ENCODE results near the gene MAP3K1. TPM values are rescaled to one million over a fixed set of nuclear protein-coding genes. Genes with fewer than 3 reads are reported as not detected.

The MAP3K1 gene
- total and polyA plus RNA-seq, 11 donors, result 2.1 to 19.5 (median 6.8) TPM

GRCh38 chr5:56881571-56881970, 66.2 kb downstream of the MAP3K1 start:
- ATAC-seq, result no peak
- Histone ChIP-seq H3K4me1 (no peaks in the 10 kb centered on the region), H3K4me3 (no peak overlapping the region), H3K27ac (no peak overlapping the region), H3K36me3 (peaks cover 4 to 100% (median 99%) of the 10 kb centered on the region in 9 donors), H3K9me3 (no peaks in the 10 kb centered on the region), H3K27me3 (no peaks in the 10 kb centered on the region)
- intact Hi-C loops (cut with DNase I), result no loop called here
- WGBS, 4 donors, result 86 to 97% (median 92%) methylated on average over 5 of the region's 5 CpGs
- no peak for TF ChIP-seq POLR2A (IDR thresholded peaks at IDR 0.05)
- TF ChIP-seq, protein P1, sequence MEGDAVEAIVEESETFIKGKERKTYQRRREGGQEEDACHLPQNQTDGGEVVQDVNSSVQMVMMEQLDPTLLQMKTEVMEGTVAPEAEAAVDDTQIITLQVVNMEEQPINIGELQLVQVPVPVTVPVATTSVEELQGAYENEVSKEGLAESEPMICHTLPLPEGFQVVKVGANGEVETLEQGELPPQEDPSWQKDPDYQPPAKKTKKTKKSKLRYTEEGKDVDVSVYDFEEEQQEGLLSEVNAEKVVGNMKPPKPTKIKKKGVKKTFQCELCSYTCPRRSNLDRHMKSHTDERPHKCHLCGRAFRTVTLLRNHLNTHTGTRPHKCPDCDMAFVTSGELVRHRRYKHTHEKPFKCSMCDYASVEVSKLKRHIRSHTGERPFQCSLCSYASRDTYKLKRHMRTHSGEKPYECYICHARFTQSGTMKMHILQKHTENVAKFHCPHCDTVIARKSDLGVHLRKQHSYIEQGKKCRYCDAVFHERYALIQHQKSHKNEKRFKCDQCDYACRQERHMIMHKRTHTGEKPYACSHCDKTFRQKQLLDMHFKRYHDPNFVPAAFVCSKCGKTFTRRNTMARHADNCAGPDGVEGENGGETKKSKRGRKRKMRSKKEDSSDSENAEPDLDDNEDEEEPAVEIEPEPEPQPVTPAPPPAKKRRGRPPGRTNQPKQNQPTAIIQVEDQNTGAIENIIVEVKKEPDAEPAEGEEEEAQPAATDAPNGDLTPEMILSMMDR (IDR thresholded peaks at IDR 0.05), result no peak
- DNase-seq, result no peak

GRCh38 chr5:56893251-56893951, 78.1 kb downstream of the MAP3K1 start:
- DNase-seq (no peak), ATAC-seq (no peak)
- H3K4me3 ChIP-seq, result no peak overlapping the region
- no peaks in the 10 kb centered on the region for H3K4me1 ChIP-seq
- H3K27me3 ChIP-seq, result no peaks in the 10 kb centered on the region
- peaks cover 0 to 75% (median 65%) of the 10 kb centered on the region in 9 donors for H3K36me3 ChIP-seq
- intact Hi-C loops (cut with DNase I), result no loop called here
- TF ChIP-seq POLR2A (IDR thresholded peaks at IDR 0.05), result no peak
- TF ChIP-seq, protein P1 (IDR thresholded peaks at IDR 0.05), result no peak
- peaks cover 0 to 5% (median 0%) of the 10 kb centered on the region in 12 donors for H3K9me3 ChIP-seq
- 94 to 96% (median 95%) methylated on average over 5 of the region's 5 CpGs for WGBS, 4 donors
- H3K27ac ChIP-seq, result no peak overlapping the region

DNA sequence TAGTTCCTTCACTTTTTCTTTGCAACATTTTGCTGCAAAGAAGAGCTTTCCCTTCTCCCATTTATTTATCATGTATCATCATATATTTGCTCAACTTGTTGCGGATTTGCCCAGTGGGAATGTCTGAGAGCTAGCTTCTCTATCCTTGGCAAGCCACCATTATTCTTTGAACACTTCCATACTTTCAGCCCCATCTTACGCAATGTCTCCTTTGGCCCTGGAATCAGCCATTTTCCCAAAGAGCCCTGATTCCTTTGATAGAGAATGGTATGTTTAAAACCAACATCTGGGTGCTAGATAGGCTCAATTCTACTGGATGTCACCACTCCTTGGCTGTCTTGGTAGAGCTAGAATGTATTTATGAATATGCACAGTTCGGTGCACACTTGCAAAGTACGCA, 81.4 kb downstream of the MAP3K1 start:
- TF ChIP-seq POLR2A (IDR thresholded peaks at IDR 0.05), result no peak
- TF ChIP-seq, protein P1 (IDR thresholded peaks at IDR 0.05), result no peak
- Histone ChIP-seq H3K9me3 (peaks cover 0 to 1% (median 0%) of the 10 kb centered on the region in 12 donors), H3K27me3 (no peaks in the 10 kb centered on the region), H3K36me3 (peaks cover 0 to 45% (median 36%) of the 10 kb centered on the region in 9 donors), H3K4me1 (peaks cover 0 to 7% (median 0%) of the 10 kb centered on the region in 12 donors), H3K27ac (no peak overlapping the region), H3K4me3 (no peak overlapping the region)
- WGBS, 4 donors, result 97 to 98% (median 98%) methylated on average over 4 of the region's 4 CpGs
- DNase-seq (no peak), ATAC-seq (no peak)
- intact Hi-C loops (cut with DNase I), result no loop called here

DNA sequence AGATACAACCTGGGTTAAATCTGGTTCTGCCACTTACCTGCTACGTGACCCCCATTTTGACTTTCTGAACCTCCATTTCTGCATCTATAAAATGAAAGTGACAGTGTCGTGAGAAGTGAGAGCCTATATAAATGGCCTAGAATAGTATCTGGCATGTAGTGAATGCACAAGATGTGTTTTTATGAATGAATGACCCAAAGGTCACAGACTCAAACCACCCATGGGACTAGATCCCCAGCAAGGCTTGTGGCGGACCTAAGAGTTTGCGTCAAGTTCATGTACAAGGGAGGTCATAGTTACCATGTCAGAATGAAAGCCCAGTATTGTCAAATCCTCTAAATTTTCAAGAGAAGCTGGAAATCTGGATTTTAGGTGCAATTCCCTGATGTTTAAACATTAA, 82.9 kb downstream of the MAP3K1 start:
- TF ChIP-seq POLR2A (IDR thresholded peaks at IDR 0.05), result no peak
- intact Hi-C loops (cut with DNase I), result no loop called here
- Histone ChIP-seq H3K27me3 (no peaks in the 10 kb centered on the region), H3K27ac (no peak overlapping the region), H3K9me3 (no peaks in the 10 kb centered on the region), H3K36me3 (peaks cover 0 to 37% (median 25%) of the 10 kb centered on the region in 9 donors), H3K4me1 (peaks cover 0 to 7% (median 0%) of the 10 kb centered on the region in 12 donors), H3K4me3 (no peak overlapping the region)
- WGBS, 4 donors, result 79 to 91% (median 80%) methylated on average over 4 of the region's 4 CpGs
- ATAC-seq, result no peak
- DNase-seq, result no peak

All from heart left ventricle (tissue), 16 donors.